ENCODE results near the gene FILIP1.

FILIP1 gene

DNA sequence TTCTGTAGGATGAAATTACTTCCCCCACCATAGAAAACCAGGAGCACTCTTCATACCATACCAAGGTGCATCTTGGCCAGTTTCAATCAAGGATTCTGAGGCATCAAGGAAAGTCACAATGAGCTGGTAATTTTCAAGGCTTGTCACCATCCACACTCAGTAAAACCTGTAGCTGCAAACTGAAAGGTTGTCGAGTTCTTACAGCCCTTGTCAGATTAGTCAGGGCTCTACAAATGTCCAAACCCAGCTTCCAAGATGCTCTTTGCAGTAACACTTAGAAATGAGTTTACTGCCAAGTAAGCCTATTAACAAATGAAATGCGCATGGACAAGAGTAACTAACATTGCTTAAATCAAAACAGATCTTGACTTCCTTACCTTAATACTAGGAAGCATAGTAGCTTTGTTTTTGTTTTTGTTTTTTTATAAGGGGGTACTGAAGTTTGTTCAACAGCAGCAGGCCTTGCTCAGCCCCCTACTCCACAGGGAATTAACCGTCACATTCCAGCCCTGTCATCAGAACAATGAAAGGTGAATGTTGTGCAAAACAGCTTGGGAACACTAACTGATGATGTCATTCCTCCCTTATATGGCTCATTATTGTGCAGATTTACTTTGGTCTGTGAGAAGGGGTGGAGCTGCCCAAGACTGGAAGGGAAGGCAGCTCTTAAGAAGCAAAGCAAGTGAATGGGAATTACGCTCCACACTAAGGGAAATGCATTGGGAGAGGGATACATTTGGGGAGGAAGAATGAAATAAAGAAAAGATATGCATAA, 159.1 kb downstream of the FILIP1 start:
- TF ChIP-seq, protein P1, sequence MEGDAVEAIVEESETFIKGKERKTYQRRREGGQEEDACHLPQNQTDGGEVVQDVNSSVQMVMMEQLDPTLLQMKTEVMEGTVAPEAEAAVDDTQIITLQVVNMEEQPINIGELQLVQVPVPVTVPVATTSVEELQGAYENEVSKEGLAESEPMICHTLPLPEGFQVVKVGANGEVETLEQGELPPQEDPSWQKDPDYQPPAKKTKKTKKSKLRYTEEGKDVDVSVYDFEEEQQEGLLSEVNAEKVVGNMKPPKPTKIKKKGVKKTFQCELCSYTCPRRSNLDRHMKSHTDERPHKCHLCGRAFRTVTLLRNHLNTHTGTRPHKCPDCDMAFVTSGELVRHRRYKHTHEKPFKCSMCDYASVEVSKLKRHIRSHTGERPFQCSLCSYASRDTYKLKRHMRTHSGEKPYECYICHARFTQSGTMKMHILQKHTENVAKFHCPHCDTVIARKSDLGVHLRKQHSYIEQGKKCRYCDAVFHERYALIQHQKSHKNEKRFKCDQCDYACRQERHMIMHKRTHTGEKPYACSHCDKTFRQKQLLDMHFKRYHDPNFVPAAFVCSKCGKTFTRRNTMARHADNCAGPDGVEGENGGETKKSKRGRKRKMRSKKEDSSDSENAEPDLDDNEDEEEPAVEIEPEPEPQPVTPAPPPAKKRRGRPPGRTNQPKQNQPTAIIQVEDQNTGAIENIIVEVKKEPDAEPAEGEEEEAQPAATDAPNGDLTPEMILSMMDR (IDR thresholded peaks at IDR 0.05; ENCODE audit: low read depth, low read length) = no peak
- DNase-seq (ENCODE audit: low read depth, low spot score) = peak; percentile 77
- in situ Hi-C loops (cut with HindIII; ENCODE audit: low sequenced_read_pairs) = no loop called here
- no peak overlapping the region for H3K4me3 ChIP-seq (ENCODE audit: low read depth, low read length)

DNA sequence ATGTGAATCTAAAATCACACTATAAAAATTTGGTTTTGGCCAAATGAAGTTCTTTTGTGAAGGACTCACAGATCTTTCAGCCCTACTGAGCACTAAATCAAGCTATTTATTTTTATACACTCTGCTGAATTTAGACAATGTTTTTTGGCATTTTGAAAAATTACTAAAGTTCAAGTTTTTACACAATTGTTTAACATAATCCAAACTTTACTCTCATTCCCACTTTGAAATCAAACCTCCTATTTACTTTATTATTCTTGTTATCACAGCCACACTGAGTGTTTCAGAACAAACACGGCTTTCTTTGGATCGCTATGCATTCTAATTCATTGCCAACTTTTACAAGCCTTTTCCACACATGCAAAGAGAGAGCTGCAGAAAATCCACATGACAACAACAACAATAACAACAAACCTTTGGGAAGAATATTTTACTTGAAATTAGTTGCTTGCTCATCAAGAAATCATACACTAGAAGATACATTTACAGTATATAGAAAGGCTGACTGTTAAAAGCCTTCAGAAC, 159.9 kb downstream of the FILIP1 start:
- in situ Hi-C loops (cut with HindIII; ENCODE audit: low sequenced_read_pairs) = no loop called here
- H3K4me3 ChIP-seq (ENCODE audit: low read depth, low read length) = no peak overlapping the region
- TF ChIP-seq, protein P1 (IDR thresholded peaks at IDR 0.05; ENCODE audit: low read depth, low read length) = no peak
- no peak for DNase-seq (ENCODE audit: low read depth, low spot score)

DNA sequence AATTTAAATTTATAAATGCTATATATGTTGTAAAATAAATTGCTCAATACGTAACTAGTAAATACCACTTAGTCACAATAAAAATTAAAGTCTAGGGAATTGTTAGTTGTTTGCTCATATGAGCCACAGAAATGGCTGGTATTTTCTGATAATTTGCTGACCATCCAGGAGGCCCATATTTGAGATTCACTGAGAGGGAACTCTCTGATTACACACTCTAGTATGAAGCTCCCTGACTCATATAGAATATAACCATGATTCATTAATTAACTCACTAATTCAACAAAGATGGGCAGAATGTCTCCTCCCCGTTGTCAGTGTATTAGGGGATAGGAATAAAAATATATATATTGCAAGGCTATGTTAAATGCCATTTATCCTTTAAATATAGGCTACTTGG, 162.4 kb downstream of the FILIP1 start:
- in situ Hi-C loops (cut with HindIII; ENCODE audit: low sequenced_read_pairs) = no loop called here
- H3K4me3 ChIP-seq (ENCODE audit: low read depth, low read length) = no peak overlapping the region
- DNase-seq (ENCODE audit: low read depth, low spot score) = peak; percentile 47
- TF ChIP-seq, protein P1 (IDR thresholded peaks at IDR 0.05; ENCODE audit: low read depth, low read length) = no peak

DNA sequence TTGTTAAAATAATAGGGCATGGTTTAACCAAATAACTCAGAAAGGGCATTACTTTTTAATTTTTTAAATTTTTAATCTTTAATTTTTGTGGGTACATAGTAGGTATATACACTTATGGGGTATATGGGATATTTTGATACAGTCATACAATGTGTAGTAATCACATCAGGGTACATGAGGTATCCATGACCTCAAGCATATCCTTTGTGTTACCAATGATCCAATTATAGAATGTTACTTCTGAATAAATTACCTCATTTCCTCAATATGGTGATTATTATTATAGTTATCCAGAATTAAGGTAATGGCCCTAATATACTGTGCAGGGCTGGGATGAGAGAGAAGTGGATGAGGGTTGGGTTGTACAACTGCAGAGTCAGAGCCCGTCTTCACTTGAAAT, 163.9 kb downstream of the FILIP1 start:
- no peak for DNase-seq (ENCODE audit: low read depth, low spot score)
- TF ChIP-seq, protein P1 (IDR thresholded peaks at IDR 0.05; ENCODE audit: low read depth, low read length) = no peak
- no peak overlapping the region for H3K4me3 ChIP-seq (ENCODE audit: low read depth, low read length)
- in situ Hi-C loops (cut with HindIII; ENCODE audit: low sequenced_read_pairs) = no loop called here

DNA sequence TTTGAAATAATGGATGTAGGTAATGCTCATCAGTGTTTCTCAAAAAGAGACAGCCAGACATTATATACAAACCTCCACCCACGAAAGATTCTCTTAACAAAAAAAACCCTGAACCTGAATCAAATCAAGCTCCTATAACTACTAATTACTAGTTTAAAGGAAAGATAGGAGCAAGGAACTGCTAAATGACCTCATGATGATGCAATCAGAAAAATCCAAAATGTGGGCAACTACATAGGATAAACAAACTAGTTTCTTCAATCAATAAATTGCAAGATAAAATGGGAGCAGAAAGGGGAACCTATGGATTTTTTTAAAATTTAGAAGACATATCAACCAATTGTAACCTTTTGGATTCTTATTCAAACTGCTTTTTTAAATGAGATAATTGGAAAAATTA, 165.8 kb downstream of the FILIP1 start:
- DNase-seq (ENCODE audit: low read depth, low spot score) = no peak
- in situ Hi-C loops (cut with HindIII; ENCODE audit: low sequenced_read_pairs) = no loop called here
- no peak overlapping the region for H3K4me3 ChIP-seq (ENCODE audit: low read depth, low read length)
- TF ChIP-seq, protein P1 (IDR thresholded peaks at IDR 0.05; ENCODE audit: low read depth, low read length) = no peak

DNA sequence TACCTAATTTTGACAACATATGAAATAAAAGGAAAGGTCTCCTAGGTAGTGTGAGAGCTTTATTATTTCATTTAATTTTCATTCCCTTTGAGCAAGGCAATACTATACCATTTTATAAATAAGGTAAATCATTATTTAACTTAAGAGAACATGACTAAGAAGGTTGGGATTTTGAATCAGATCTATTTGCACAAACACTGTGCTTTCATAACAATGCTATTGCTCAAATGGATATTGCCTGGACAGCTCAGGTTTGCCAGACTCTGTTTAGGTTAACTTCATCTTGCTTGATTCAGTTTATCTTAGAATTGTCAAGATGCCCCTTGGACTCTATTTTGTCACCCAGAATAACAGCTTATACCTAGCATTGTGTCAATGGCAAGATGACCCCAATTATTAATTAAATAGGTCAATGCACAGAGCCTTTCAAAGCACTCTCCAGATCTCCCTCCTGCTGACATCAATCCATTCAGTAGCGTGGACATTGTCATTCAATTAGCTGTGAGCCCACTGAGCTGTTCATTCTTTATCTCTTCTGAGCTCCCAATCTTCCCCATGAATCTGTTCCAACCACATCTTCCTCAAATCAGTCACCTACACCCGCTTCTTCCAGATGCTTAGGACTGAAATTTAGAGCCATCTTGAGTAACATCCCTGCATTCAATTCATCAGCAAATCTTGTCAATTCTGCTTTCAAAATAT, 166.9 kb downstream of the FILIP1 start:
- no peak for DNase-seq (ENCODE audit: low read depth, low spot score)
- in situ Hi-C loops (cut with HindIII; ENCODE audit: low sequenced_read_pairs) = no loop called here
- TF ChIP-seq, protein P1 (IDR thresholded peaks at IDR 0.05; ENCODE audit: low read depth, low read length) = no peak

More for the DNA sequence above, 166.9 kb downstream of the FILIP1 start:
- H3K4me3 ChIP-seq (ENCODE audit: low read depth, low read length) = no peak overlapping the region

Measured in astrocyte of the spinal cord (primary cell).